Measurements from ENCODE around the gene CLTCL1. TPM values are rescaled to one million over a fixed set of nuclear protein-coding genes. Genes with fewer than 3 reads are reported as not detected.

The CLTCL1 gene
- total and polyA plus RNA-seq, 11 donors = 4.6 to 20.9 (median 10.2) TPM

GRCh38 chr22:19228179-19228578 is 63.3 kb downstream of the CLTCL1 start:
- Histone ChIP-seq H3K27ac (no peak overlapping the region), H3K36me3 (peaks cover 0 to 82% (median 58%) of the 10 kb centered on the region in 9 donors)

GRCh38 chr22:19226428-19226827 is 65.1 kb downstream of the CLTCL1 start:
- no peaks in the 10 kb centered on the region for H3K9me3 ChIP-seq
- H3K36me3 ChIP-seq = peaks cover 0 to 82% (median 59%) of the 10 kb centered on the region in 9 donors
- DNase-seq = no peak
- no peak for ATAC-seq
- H3K4me1 ChIP-seq = peaks cover 0 to 4% (median 0%) of the 10 kb centered on the region in 12 donors
- no peak for TF ChIP-seq CTCF (IDR thresholded peaks at IDR 0.05)
- TF ChIP-seq POLR2A (IDR thresholded peaks at IDR 0.05) = no peak
- no peak overlapping the region for H3K27ac ChIP-seq
- no peaks in the 10 kb centered on the region for H3K27me3 ChIP-seq
- intact Hi-C loops (cut with DNase I) = no loop called here
- no peak overlapping the region for H3K4me3 ChIP-seq

More at GRCh38 chr22:19228179-19228578, 63.3 kb downstream of the CLTCL1 start:
- no peak for DNase-seq
- intact Hi-C loops (cut with DNase I) = no loop called here
- ATAC-seq = peak in 3 of 4 donors; percentile 18 to 53 (median 49)
- H3K27me3 ChIP-seq = no peaks in the 10 kb centered on the region
- WGBS, 4 donors = 43 to 57% (median 52%) methylated on average over 4 of the region's 4 CpGs
- no peak overlapping the region for H3K4me3 ChIP-seq
- no peaks in the 10 kb centered on the region for H3K9me3 ChIP-seq
- peaks cover 0 to 4% (median 0%) of the 10 kb centered on the region in 12 donors for H3K4me1 ChIP-seq
- no peak for TF ChIP-seq CTCF (IDR thresholded peaks at IDR 0.05)
- TF ChIP-seq POLR2A (IDR thresholded peaks at IDR 0.05) = no peak

GRCh38 chr22:19225560-19225959 is 66.0 kb downstream of the CLTCL1 start:
- 80 to 89% (median 84%) methylated on average over 3 of the region's 3 CpGs for WGBS, 4 donors
- no peak for DNase-seq
- Histone ChIP-seq H3K4me1 (peaks cover 0 to 5% (median 0%) of the 10 kb centered on the region in 12 donors), H3K4me3 (no peak overlapping the region), H3K27me3 (no peaks in the 10 kb centered on the region), H3K36me3 (peaks cover 0 to 84% (median 64%) of the 10 kb centered on the region in 9 donors), H3K27ac (no peak overlapping the region), H3K9me3 (no peaks in the 10 kb centered on the region)
- TF ChIP-seq CTCF (IDR thresholded peaks at IDR 0.05) (no peak), POLR2A (IDR thresholded peaks at IDR 0.05) (no peak)
- ATAC-seq = no peak
- intact Hi-C loops (cut with DNase I) = no loop called here

GRCh38 chr22:19224985-19225384 is 66.5 kb downstream of the CLTCL1 start:
- intact Hi-C loops (cut with DNase I) = loop anchor here in 2 of 10 donors (5.0 kb wide), 2 partner anchors 47 to 83 kb away; partner anchors contain the start of gene ESS2 (in 1 of the 2)
- Histone ChIP-seq H3K4me3 (no peak overlapping the region), H3K4me1 (peaks cover 0 to 5% (median 0%) of the 10 kb centered on the region in 12 donors), H3K36me3 (peaks cover 0 to 84% (median 59%) of the 10 kb centered on the region in 9 donors), H3K9me3 (no peaks in the 10 kb centered on the region), H3K27me3 (no peaks in the 10 kb centered on the region), H3K27ac (no peak overlapping the region)
- whole genome bisulfite sequencing, 4 donors = 94 to 98% (median 96%) methylated on average over 7 of the region's 7 CpGs
- DNase-seq = no peak
- TF ChIP-seq POLR2A (IDR thresholded peaks at IDR 0.05) = no peak
- TF ChIP-seq CTCF (IDR thresholded peaks at IDR 0.05) = no peak
- ATAC-seq = no peak

All from heart left ventricle (tissue), 16 donors.